Mucosa of descending colon (tissue), 3 donors: Measurements from ENCODE around the gene NSUN6. TPM values are rescaled to one million over a fixed set of nuclear protein-coding genes. Genes with fewer than 3 reads are reported as not detected.

Source experiments
- ATAC-seq: fragments of 200-7000 bp; cut with Tn5 transposase; one replicate; pipeline ENCODE4 v1.9.1; 2020; ENCODE audit warnings: mild to moderate bottlenecking, moderate library complexity
- DNase-seq, 3 donors: peaks; one replicate each; pipeline ENCODE4 v3.0.0-alpha.2; 2020
- H3K36me3 ChIP-seq: fragments of 200-600 bp; one replicate; pipeline ENCODE4 v1.8.0; 2021; ENCODE audit warnings: low read depth, mild to moderate bottlenecking
- H3K4me1 ChIP-seq: fragments of 200-600 bp; one replicate; pipeline ENCODE4 v1.8.0; 2021; ENCODE audit warnings: low read depth, mild to moderate bottlenecking
- H3K4me3 ChIP-seq: fragments of 200-600 bp; one replicate; pipeline ENCODE4 v1.8.0; 2021; ENCODE audit warnings: mild to moderate bottlenecking
- H3K9me3 ChIP-seq: fragments of 200-600 bp; one replicate; pipeline ENCODE4 v1.8.0; 2021; ENCODE audit warnings: mild to moderate bottlenecking
- CTCF ChIP-seq: fragments of 200-600 bp; IDR thresholded peaks from one replicate; pipeline ENCODE4 v1.8.0; 2022; ENCODE audit warnings: antibody characterized with exemption, mild to moderate bottlenecking
- intact Hi-C, 2 donors: fragments of 100-400 bp; cut with DNase I in 1 of 2; cut with micrococcal nuclease in 1 of 2; formaldehyde crosslinking; loops; one replicate each; pipeline versions ENCODE4 v1.11.0 to v1.11.1; 2022; cut with DNase I, micrococcal nuclease
- total RNA-seq, 3 donors: library from RNA; stranded (reverse); fragmentation: NEBNext Ultra II Directional in 2 of 3; extraction: Animal tissue kit (Norgen Biotek cat#: 25700) in 2 of 3; gene quantifications; one replicate each; pipeline versions ENCODE4 v1.2.1 to v1.2.4, GENCODE V29; 2021 to 2023
- donor health status: DM: no; HTN: no; CAD: no; lungs with moderate emphysema.
- donor health status: DM: no; HTN: no; CAD: no.
- donor health status: DM: no; HTN: yes; CAD: no.

The NSUN6 gene
- total RNA-seq, 3 donors from 2014 or later, result 10.2 to 21.1 (median 13.6) TPM

DNA sequence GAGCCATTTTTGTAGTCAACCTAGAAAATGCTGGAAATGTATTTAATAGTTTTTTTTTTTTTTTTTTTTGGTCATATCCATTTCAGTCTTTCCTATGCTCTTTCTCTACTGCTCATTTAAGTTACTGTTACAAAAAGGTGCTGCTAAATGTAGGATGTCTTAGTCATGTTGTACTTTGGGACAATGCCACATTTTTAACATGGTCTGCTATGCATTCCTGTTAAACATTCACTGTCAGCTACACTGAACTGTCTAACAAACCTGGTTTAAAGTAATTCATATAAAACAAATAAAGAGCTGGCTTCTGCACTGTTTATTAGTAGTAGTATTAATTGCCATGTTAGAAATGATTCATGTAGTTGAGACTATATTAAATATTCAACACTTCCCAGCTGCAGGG is 108.6 kb downstream of the NSUN6 start:
- no peaks in the 10 kb centered on the region for H3K4me1 ChIP-seq
- no peak for TF ChIP-seq CTCF
- no peak for DNase-seq
- no peak overlapping the region for H3K4me3 ChIP-seq
- no peaks in the 10 kb centered on the region for H3K36me3 ChIP-seq
- intact Hi-C loops, result no loop called here
- no peaks in the 10 kb centered on the region for H3K9me3 ChIP-seq
- ATAC-seq, result no peak

DNA sequence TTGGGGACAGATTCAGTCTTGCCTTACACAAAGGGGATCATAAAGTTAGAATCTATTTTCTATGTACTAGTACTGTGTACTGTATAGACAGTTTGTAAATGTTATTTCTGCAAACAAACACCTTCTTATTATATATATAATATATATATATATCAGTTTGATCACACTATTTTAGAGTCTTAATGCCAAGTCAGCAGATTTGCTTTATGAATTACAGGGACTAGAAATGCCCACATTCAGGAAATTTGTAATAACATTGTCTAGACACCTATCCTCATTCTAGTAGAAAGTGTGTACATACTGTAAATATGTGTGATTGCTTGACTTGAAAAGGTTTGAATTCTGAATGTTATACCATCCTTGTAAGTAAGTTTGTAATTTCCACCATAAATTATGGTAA is 111.2 kb downstream of the NSUN6 start:
- TF ChIP-seq CTCF, result no peak
- H3K36me3 ChIP-seq, result no peaks in the 10 kb centered on the region

GRCh38 chr10:18539335-18539734 is 112.1 kb downstream of the NSUN6 start:
- intact Hi-C loops, result no loop called here
- Histone ChIP-seq H3K9me3 (no peaks in the 10 kb centered on the region), H3K4me3 (no peak overlapping the region), H3K36me3 (no peaks in the 10 kb centered on the region), H3K4me1 (no peaks in the 10 kb centered on the region)
- TF ChIP-seq CTCF, result no peak
- no peak for ATAC-seq
- DNase-seq, result peak in 1 of 3 donors; percentile 40

More for the DNA sequence above, 111.2 kb downstream of the NSUN6 start:
- intact Hi-C loops, result no loop called here
- no peak for DNase-seq
- Histone ChIP-seq H3K4me3 (no peak overlapping the region), H3K9me3 (no peaks in the 10 kb centered on the region), H3K4me1 (no peaks in the 10 kb centered on the region)
- no peak for ATAC-seq

DNA sequence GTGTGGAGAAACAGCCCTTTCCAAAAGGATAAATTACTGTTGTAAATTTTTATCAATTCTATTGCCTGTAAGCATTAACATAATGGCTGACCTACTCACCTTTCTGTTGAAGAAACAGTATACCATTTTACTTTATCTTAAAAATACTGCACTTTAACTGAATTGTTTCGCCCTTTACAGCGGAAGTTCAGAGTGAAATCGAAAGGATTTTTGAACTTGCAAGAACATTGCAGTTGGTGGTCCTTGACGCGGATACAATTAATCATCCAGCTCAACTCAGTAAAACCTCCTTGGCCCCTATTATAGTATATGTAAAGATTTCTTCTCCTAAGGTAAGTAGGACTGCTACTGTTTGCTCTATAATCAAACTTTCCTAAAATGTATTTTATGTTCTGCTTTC is 117.5 kb downstream of the NSUN6 start:
- H3K36me3 ChIP-seq, result no peaks in the 10 kb centered on the region
- TF ChIP-seq CTCF, result no peak
- H3K4me1 ChIP-seq, result no peaks in the 10 kb centered on the region
- DNase-seq, result no peak
- H3K4me3 ChIP-seq, result no peak overlapping the region
- intact Hi-C loops, result no loop called here
- H3K9me3 ChIP-seq, result no peaks in the 10 kb centered on the region
- no peak for ATAC-seq

DNA sequence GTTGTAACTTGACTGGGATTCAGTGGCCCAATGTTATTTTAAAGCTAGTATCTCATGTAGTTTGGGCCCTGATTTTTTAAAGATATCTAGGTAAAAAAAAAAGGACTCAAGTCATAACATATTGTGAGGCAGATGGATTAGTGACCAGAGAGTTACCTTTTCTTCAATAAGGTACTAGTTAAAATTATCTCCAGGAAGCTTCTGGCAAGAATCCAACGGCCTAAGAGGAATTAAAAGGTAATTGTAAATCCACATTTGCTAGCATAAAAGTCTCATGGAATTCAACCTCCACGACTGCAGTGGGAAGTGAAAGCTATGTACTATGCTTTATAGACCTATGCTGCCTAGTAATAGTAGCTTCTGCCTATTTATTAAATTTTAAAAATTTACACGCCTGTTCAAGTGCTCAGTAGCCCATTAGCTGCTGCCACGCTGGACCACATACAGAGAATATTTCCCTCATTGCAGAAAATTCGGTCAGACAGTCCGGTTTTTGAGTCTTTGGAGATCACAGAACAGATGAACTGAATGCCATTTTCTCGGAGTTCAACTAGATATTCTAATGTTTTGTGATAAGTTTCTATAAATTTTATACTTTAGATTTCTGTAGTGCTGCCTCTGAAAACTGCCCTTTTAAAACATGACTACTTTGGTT is 118.4 kb downstream of the NSUN6 start:
- Histone ChIP-seq H3K9me3 (no peaks in the 10 kb centered on the region), H3K4me1 (no peaks in the 10 kb centered on the region), H3K4me3 (no peak overlapping the region), H3K36me3 (no peaks in the 10 kb centered on the region)
- TF ChIP-seq CTCF, result no peak
- DNase-seq, result no peak
- intact Hi-C loops, result no loop called here
- no peak for ATAC-seq

- H3K9me3 ChIP-seq, result no peaks in the 10 kb centered on the region
- intact Hi-C loops, result no loop called here
Observed at GRCh38 chr10:18528292-18528691, 123.1 kb downstream of the NSUN6 start.

More at GRCh38 chr10:18528292-18528691, 123.1 kb downstream of the NSUN6 start:
- no peaks in the 10 kb centered on the region for H3K36me3 ChIP-seq
- no peak overlapping the region for H3K4me3 ChIP-seq
- TF ChIP-seq CTCF, result no peak
- ATAC-seq (no peak), DNase-seq (no peak)
- no peaks in the 10 kb centered on the region for H3K4me1 ChIP-seq
